DOHH2 (cell line): Measurements from ENCODE around the gene NTNG1.

ENCODE experiments used
- H3F3A ChIP-seq: fragments of 200-600 bp; sonication (generic), shearing (Covaris generic); 2 replicates; pipeline ENCODE4 v1.6.0; 2016; ENCODE audit warnings: antibody characterized with exemption, mild to moderate bottlenecking; ENCODE audit not compliant: control insufficient read depth, insufficient read depth
- H3K27ac ChIP-seq: fragments of 200-600 bp; sonication (generic); 2 replicates; pipeline ENCODE4 v1.5.1; 2014; ENCODE audit warnings: low read depth, mild to moderate bottlenecking, low read length, moderate library complexity
- H3K27me3 ChIP-seq: fragments of 200-600 bp; sonication (generic); 2 replicates; pipeline ENCODE4 v1.6.1; 2014; ENCODE audit warnings: mild to moderate bottlenecking, low read length, mixed read lengths; ENCODE audit not compliant: control insufficient read depth
- H3K36me3 ChIP-seq: fragments of 200-600 bp; sonication (generic); 2 replicates; pipeline ENCODE4 v1.6.1; 2014; ENCODE audit warnings: mild to moderate bottlenecking, low read length, moderate library complexity, mixed read lengths; ENCODE audit not compliant: control insufficient read depth
- H3K4me1 ChIP-seq: fragments of 200-600 bp; sonication (generic); 2 replicates; pipeline ENCODE4 v1.6.1; 2014; ENCODE audit warnings: mild to moderate bottlenecking, low read length, mixed read lengths; ENCODE audit not compliant: control insufficient read depth
- H3K4me2 ChIP-seq: fragments of 200-600 bp; sonication (generic); 2 replicates; pipeline ENCODE4 v1.6.0; 2014; ENCODE audit warnings: mild to moderate bottlenecking, low read length, moderate library complexity
- H3K4me3 ChIP-seq: fragments of 200-600 bp; sonication (generic); 2 replicates; pipeline ENCODE4 v1.5.1; 2014; ENCODE audit warnings: mild to moderate bottlenecking, low read length, mixed read lengths
- H3K79me2 ChIP-seq: fragments of 200-600 bp; sonication (generic); 2 replicates; pipeline ENCODE4 v1.6.1; 2014; ENCODE audit warnings: mild to moderate bottlenecking, low read length, mixed read lengths; ENCODE audit not compliant: control insufficient read depth
- H3K9me2 ChIP-seq: fragments of 200-600 bp; sonication (generic); replicated peaks from 2 replicates; pipeline ENCODE4 v1.6.1; 2014; ENCODE audit warnings: mild to moderate bottlenecking, low read length, mixed read lengths; ENCODE audit not compliant: control insufficient read depth
- H3K9me3 ChIP-seq: fragments of 200-600 bp; sonication (generic); 2 replicates; pipeline ENCODE4 v1.6.1; 2014; ENCODE audit warnings: antibody characterized with exemption, low read length, mixed read lengths; ENCODE audit not compliant: control insufficient read depth, insufficient read depth
- H4K20me1 ChIP-seq: fragments of 200-600 bp; sonication (generic); 2 replicates; pipeline ENCODE4 v1.6.0; 2014; ENCODE audit warnings: low read depth, mild to moderate bottlenecking, antibody characterized with exemption, low read length, moderate library complexity; ENCODE audit not compliant: control insufficient read depth, insufficient read depth
- EZH2phosphoT487 ChIP-seq: fragments of 200-600 bp; sonication (generic); IDR thresholded peaks from 2 replicates; pipeline ENCODE4 v1.6.1; 2017; ENCODE audit warnings: borderline replicate concordance, mild to moderate bottlenecking, antibody characterized with exemption, low read length, moderate library complexity, mixed read lengths
- TF ChIP-seq, protein P1 (sequence below): fragments of 200-600 bp; sonication (generic); IDR thresholded peaks from one replicate; pipeline ENCODE4 v1.5.1; 2014; ENCODE audit warnings: antibody characterized with exemption, mild to moderate bottlenecking, low read depth, low read length; ENCODE audit not compliant: poor library complexity, severe bottlenecking

Gene NTNG1

DNA sequence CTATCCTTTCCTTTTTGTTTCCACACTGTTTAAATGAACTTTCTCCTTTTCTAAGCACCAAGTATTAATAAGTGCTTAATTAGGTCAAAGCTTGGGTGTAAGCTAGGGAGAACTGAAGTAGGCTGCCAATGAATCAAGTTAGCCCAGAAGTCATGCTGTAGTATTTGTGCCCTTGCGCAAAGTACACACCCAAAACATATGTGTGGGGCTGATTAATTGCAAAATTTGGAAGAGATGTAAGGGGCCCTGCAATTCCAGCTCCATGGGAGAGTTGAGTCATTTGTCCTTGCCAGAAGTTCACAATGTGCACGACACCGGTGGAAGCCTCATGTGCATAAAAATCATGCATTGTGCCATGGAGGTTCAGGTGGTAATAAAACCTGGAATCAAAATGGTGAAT is 18.6 kb upstream of the NTNG1 start:
- no peaks in the 10 kb centered on the region for H3K4me1 ChIP-seq
- no peaks in the 10 kb centered on the region for H3K79me2 ChIP-seq
- no peaks in the 10 kb centered on the region for H3K27me3 ChIP-seq
- no peak overlapping the region for H3K27ac ChIP-seq
- no peaks in the 10 kb centered on the region for H3F3A ChIP-seq
- no peak overlapping the region for H3K4me2 ChIP-seq
- H3K9me3 ChIP-seq = no peaks in the 10 kb centered on the region
- H3K36me3 ChIP-seq = no peaks in the 10 kb centered on the region
- no peaks in the 10 kb centered on the region for H4K20me1 ChIP-seq
- H3K4me3 ChIP-seq = no peak overlapping the region
- TF ChIP-seq, protein P1, sequence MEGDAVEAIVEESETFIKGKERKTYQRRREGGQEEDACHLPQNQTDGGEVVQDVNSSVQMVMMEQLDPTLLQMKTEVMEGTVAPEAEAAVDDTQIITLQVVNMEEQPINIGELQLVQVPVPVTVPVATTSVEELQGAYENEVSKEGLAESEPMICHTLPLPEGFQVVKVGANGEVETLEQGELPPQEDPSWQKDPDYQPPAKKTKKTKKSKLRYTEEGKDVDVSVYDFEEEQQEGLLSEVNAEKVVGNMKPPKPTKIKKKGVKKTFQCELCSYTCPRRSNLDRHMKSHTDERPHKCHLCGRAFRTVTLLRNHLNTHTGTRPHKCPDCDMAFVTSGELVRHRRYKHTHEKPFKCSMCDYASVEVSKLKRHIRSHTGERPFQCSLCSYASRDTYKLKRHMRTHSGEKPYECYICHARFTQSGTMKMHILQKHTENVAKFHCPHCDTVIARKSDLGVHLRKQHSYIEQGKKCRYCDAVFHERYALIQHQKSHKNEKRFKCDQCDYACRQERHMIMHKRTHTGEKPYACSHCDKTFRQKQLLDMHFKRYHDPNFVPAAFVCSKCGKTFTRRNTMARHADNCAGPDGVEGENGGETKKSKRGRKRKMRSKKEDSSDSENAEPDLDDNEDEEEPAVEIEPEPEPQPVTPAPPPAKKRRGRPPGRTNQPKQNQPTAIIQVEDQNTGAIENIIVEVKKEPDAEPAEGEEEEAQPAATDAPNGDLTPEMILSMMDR = no peak
- TF ChIP-seq EZH2phosphoT487 = no peak
- no peaks in the 10 kb centered on the region for H3K9me2 ChIP-seq

DNA sequence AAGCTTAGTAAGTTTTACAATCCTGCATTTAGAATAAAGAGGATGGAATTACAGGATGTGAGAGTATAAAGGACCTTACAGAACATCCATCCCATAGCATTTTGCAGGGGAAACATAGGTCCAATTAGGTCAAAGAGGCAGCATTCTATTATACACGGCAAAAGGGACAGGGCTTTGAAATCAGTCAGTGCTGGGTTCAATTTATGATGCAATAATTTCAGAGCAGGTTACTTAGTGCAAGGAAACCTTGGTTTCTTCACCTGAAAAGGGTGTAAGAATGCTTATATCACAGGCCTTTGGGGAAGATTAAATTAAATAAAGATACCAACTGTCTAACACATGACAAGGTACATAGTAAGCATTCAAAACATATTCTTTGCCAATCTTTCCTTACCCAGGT is 17.1 kb upstream of the NTNG1 start:
- Histone ChIP-seq H3K4me1 (no peaks in the 10 kb centered on the region), H3K4me2 (no peak overlapping the region), H3K36me3 (no peaks in the 10 kb centered on the region), H3K9me2 (no peaks in the 10 kb centered on the region), H3K79me2 (no peaks in the 10 kb centered on the region), H4K20me1 (no peaks in the 10 kb centered on the region), H3K27ac (no peak overlapping the region), H3K4me3 (no peak overlapping the region), H3K27me3 (no peaks in the 10 kb centered on the region), H3K9me3 (no peaks in the 10 kb centered on the region), H3F3A (no peaks in the 10 kb centered on the region)
- TF ChIP-seq EZH2phosphoT487 = no peak
- TF ChIP-seq, protein P1 = no peak

DNA sequence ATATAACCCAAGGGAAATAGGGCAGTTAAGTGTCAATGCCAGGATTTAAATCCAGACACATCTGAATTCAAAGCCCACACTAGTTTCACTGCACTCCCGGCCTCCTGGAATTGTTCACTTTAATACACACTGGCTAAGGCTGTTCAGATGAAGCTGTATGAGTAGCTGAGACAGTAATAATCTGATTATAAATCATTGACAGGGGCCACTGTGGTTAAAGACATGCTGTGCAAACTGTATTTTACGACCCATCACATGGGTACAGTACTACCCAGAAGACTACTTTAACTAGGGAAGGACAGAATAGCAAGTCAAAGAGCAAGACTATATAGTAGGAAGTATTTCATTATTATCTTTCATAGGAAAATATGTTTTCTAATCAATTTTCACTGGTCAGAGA is 16.1 kb upstream of the NTNG1 start:
- Histone ChIP-seq H3K4me1 (no peaks in the 10 kb centered on the region), H3K4me3 (no peak overlapping the region), H3K9me3 (no peaks in the 10 kb centered on the region), H3K27me3 (no peaks in the 10 kb centered on the region), H3K36me3 (no peaks in the 10 kb centered on the region), H3K4me2 (no peak overlapping the region), H3K27ac (no peak overlapping the region), H3F3A (no peaks in the 10 kb centered on the region), H3K9me2 (no peaks in the 10 kb centered on the region), H3K79me2 (no peaks in the 10 kb centered on the region), H4K20me1 (no peaks in the 10 kb centered on the region)
- TF ChIP-seq EZH2phosphoT487 = no peak

- Histone ChIP-seq H3F3A (peaks cover 17% of the 10 kb centered on the region), H3K27me3 (no peaks in the 10 kb centered on the region), H3K79me2 (no peaks in the 10 kb centered on the region), H3K4me2 (peak overlapping the region; percentile 68), H3K9me3 (no peaks in the 10 kb centered on the region), H3K36me3 (no peaks in the 10 kb centered on the region), H3K9me2 (no peaks in the 10 kb centered on the region), H3K4me3 (peak overlapping the region; percentile 34), H3K27ac (peak overlapping the region; percentile 87), H3K4me1 (peaks cover 46% of the 10 kb centered on the region), H4K20me1 (no peaks in the 10 kb centered on the region)
- TF ChIP-seq EZH2phosphoT487 = no peak
- TF ChIP-seq, protein P1 = no peak
These were observed 8.6 kb upstream of the NTNG1 start for GRCh38 chr1:107132195-107132594.
